GM21576 (cell line): ENCODE measurements around the gene ADRA2B.
"Not testable (repeated sequence)": the region's sequence is repeated elsewhere in the genome, so short reads cannot be mapped to it uniquely, and the experiment has no call there.

ENCODE experiments used
- ATAC-seq: cut with Tn5 transposase; IDR thresholded peaks from one replicate; pipeline ENCODE4 v1.9.1; 2021; ENCODE audit warnings: mild to moderate bottlenecking, moderate library complexity; ENCODE audit not compliant: unreplicated experiment

The ADRA2B gene

GRCh38 chr2:96150791-96151594, 34.6 kb upstream of the ADRA2B start:
- ATAC-seq: no peak

DNA sequence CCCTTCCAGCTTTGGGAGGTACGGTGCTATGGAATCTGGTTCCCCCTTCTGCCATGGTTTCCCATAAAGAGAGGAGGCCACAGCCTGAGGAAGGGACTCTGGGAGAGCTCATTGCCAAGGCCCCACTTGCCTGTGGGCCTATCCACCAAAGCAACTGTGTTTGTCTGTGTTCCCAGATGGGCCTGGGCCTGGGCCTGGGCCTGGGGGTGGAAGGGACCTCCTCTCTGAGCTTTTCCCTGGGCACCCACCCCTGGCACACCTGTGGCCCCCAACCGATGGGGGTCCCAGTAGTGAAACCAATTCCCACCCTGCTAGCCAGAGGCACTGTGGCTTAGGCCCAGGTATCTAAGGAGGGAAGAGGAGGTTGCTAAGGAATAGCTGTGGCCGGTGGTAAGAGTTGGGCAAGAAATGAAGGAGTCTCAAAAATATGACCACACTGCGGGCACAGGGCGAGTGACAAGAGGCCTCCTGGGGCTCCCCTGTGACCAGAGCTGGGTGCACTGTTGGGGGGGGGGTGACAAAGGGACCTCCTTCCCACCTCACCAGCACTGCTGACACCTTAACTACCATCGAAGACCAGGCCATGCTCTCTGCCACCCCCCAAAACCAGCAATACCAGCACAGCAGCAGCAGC, 33.8 kb upstream of the ADRA2B start:
- no peak for ATAC-seq

DNA sequence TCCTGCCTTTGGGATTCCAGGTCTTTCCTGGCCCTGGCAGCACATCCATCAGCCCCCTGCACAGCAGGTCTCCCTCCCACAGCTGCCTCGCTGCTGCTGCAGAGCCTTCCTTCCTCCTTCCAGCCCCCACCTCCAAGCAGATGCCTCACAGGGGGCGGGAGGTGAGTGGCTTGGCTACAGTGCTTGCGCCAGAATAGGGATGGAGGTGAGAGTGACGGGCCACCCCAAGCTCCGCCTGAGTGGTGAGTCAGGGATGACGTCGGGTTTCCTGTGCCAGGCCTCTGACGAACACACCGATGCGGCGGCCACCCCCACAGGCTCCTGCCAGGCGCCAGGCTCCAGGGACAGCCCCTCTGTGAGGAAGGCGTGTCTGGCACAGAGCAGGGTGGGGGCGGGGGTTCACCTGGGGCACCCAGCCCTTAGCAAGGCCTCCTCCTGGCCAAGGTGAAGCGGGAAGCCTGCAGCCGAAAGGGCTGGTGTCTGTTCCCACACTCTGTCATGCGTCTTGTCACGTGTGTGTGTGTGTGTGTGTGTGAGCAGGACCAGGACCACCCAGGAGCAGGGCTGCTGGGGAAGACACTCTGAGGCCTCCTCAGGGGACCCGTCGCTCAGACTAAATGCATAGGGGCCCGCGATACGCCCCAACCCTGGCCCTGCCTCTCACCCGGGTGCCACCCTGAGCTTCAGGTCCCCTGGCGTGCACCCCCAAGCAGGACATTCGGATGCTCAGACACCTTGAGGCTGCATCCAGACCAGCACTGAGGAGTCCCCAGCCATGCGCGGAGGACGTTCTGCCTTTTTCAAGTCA, 32.2 kb upstream of the ADRA2B start:
- peak; percentile 52 for ATAC-seq

DNA sequence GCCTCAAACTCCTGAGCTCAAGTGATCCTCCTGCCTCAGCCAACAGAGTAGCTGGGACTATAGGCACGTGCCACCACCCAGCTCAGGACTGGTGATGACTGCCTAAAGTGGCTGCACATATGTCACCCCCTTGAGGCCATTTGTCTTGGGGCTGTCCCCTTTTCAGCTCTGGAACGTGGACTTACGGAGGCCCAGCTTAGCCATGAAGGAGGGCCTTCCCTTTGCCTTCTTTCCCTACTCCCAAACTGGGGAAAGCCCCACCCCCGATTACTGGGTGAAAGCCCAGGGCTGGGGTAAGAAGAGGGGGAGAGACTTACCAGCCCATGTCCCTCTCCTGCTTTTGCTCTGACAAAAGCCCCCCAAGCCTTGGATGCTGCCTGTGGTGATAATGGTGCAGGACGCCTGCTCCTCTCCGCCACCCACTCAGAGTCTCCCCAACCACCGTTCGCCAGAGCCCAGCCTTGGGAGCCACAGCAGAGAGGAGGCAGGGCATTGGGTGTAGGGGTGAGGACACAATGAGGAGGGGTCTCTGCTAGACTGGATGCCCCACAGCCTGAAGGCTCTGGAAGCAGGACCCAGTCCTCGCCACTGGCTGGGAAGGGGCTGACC, 31.3 kb upstream of the ADRA2B start:
- ATAC-seq: no peak

DNA sequence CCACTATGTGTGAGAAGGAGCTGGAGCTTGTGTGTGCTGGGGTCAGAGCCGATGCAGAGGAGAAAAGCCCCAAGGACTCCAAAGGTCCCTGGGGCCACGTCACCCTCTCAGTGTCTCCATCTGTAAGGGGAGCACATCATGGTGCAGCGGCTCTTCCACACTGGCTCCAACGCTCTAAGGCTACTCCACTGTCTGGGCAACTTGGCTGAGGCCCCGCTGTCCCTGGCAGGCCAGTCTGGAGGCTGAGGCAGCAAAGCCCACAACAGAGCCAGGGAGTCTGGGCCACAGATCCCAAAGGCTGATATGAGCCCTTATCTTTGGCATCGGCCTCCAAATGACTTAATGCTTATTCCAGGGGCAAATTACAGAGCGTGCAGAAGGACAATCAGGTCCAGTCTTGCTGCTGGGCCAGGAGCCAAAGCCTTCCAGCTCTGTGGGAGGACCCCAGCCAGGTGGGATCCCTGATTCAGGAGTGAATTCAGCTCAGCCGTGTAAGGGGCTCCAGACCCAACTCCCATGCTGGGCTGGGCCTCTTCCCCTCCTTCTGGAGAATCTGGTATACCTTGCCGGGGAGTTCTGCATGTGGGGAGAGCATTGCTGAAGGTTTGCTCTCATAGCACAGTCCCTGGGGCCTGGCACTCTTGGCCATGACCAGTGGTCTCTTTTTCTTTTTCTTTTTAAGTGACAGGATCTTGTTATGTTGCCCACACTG, 30.7 kb upstream of the ADRA2B start:
- no peak for ATAC-seq

DNA sequence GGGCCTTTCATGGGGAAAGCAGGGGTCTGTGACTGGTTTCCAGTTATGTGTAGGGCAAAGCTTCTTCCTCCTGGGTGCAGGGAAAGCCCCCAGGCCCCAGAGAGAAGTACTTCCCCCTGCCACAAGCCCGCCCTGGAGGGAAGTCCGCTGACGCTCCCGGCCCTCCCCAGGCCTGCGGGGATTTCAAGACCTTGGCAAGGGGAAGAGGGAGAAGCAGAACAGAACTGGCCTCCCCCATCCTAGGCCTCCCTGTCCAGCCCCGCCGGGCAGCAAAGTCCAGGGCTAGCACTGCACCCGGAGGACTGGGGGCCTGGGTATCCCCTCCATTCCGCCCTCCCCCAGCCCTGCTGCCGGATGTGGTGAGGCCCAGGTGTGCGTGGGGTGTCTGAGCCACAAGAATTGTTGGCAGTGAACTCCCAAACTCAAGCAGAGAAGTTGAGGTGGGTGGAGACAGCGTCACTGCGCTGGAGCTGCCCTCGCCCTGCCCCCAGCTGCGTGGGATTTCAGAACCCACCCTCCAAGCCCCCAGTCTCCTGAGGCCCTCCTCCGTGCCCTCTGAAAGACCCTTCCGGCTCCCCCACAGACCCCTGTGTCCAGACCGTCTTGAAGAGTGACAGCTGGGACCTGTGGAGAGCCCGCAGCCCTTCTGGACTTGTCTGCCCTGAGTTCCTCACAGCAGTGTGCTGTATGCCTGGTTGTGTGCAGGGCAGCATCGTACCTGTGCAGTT, 29.9 kb upstream of the ADRA2B start:
- ATAC-seq: peak; percentile 28

DNA sequence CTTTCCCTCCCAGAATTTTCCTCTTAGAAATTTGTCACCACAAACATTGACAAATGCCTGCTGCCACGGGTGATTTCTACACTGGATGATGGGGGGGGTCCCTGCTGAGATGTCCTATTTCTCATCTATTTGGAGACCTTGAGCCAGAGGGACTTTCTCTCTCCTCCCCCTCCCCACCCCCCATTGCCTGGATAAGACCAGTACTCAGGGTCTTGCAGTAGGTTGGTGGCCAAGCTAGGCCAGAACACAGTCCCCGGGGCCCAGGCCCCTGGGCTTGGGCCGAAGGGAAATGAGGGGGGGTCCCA, 29.4 kb upstream of the ADRA2B start:
- ATAC-seq: no peak

GRCh38 chr2:96145036-96145847, 28.9 kb upstream of the ADRA2B start, which contains the start of gene DUSP2:
Gene DUSP2, minus strand, starts transcription at chr2:96145440. Its CDS starts 86 bp downstream, at chr2:96145354.
- peak; percentile 37 for ATAC-seq

- ATAC-seq: no peak
Observed at GRCh38 chr2:96144481-96145035, 28.2 kb upstream of the ADRA2B start.

GRCh38 chr2:96143848-96144480, 27.6 kb upstream of the ADRA2B start:
- no peak for ATAC-seq

- no peak for ATAC-seq
Observed at GRCh38 chr2:96143231-96143847, 27.0 kb upstream of the ADRA2B start.

DNA sequence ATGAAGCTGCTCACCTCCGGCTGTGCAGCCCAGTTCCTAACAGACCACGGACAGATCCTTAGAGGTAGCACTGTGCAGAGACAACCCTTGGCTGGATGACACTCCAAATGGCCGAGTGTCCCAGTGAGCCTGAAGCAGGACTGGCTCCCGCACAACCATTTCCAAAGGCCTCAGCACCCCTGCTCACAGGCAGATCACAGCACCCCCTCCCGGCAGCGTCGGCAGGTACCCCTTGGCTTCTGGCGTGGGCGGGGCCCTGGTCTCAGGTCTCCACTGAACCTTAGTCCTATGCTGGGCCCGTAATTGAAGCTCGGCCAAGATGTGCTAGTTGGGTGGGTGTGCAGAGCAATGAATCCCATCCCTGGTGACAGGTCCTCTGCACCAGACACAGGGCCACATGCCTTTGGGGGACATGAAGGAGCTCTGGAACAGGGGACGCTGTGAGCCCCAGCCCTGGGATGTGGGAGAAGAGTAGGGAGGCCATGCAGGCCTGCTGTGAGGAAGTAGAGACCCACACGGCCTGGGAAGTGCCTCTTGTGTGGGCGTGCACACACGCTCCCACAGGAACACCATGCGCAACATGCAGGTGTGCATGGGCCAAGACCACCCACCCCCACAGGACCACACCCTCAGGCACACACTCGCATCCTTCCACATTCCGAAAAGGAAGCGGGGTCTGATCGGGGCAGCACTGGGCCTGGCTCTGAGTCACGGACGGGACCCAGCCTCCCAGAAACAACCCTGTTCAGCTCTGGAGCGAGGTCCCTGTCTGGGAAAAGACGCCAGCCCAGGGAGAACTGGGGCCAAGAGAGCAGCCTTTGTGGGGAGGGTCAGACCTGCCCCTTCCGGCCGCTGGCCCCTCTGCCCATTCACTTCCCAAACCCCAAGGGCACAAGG, 26.1 kb upstream of the ADRA2B start:
- no peak for ATAC-seq

DNA sequence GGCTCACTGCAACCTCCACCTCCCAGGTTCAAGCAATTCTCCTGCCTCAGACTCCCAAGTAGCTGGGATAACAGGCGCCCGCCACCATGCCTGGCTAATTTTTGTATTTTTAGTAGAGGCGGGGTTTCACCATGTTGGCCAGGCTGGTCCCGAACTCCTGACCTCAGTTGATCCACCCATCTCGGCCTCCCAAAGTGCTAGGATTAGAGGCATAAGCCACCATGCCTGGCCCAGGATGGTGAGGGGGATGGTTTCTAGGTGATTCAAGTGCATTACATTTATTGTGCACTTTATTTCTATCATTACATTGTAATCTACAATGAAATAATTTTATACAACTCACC, 25.2 kb upstream of the ADRA2B start:
- ATAC-seq: not testable (repeated sequence)

- ATAC-seq: no peak
Observed at GRCh38 chr2:96140941-96141623, 24.7 kb upstream of the ADRA2B start.

DNA sequence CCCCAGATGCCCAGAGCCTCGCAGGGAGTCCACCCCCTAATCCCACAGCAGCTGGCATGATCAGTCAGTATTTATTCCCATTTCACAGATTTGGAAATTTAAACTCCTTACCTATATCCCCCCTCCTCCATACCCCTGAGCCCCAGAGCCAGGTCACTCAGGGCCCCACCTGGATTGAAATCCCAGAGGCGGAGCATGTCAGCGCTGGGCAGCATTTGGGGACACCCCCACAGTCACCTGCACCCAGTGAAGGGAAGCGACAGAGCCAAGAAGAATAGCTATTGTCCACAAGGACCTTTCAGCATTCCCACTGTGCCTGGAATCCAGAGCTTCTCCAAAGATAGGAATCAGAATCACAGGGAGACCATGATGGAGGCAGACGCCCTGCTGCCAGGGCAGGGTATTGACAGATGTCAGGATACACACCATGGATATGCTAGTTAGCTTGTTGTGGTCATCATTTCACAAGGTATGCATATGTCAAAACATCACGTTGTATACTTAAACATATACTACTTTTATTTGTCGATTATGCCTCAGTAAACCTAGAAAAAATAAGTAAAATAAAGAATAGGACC, 22.9 kb upstream of the ADRA2B start:
- no peak for ATAC-seq
